Fibroblast of pulmonary artery (primary cell): ENCODE measurements around the gene SORCS2.

Source experiments
- DNase-seq: peaks from one replicate; pipeline ENCODE4 v3.0.0-alpha.2; 2010; ENCODE audit warnings: low read depth
- H3K4me3 ChIP-seq: replicated peaks from 2 replicates; pipeline ENCODE4 v1.5.1; 2011; ENCODE audit warnings: low read depth, mild to moderate bottlenecking, control low read depth, low read length, moderate library complexity
- CTCF ChIP-seq: IDR thresholded peaks from 2 replicates; pipeline ENCODE4 v1.5.1; 2011; ENCODE audit warnings: mild to moderate bottlenecking, control low read depth, low read length, inconsistent platforms; ENCODE audit errors: missing control alignments

Gene SORCS2

GRCh38 chr4:7785017-7785416 is 592.7 kb downstream of the SORCS2 start:
- peak; percentile 77 for DNase-seq
- TF ChIP-seq CTCF, result no peak
- H3K4me3 ChIP-seq, result no peak overlapping the region

- no peak for DNase-seq
- H3K4me3 ChIP-seq, result no peak overlapping the region
- no peak for TF ChIP-seq CTCF
Observed at GRCh38 chr4:7786040-7786439, 593.7 kb downstream of the SORCS2 start.

GRCh38 chr4:7786517-7786916 is 594.2 kb downstream of the SORCS2 start:
- no peak overlapping the region for H3K4me3 ChIP-seq
- no peak for DNase-seq
- TF ChIP-seq CTCF, result no peak

GRCh38 chr4:7787067-7787466 is 594.7 kb downstream of the SORCS2 start:
- H3K4me3 ChIP-seq, result no peak overlapping the region

GRCh38 chr4:7787681-7788141 is 595.4 kb downstream of the SORCS2 start:
- no peak for DNase-seq
- H3K4me3 ChIP-seq, result no peak overlapping the region
- no peak for TF ChIP-seq CTCF

More at GRCh38 chr4:7787067-7787466, 594.7 kb downstream of the SORCS2 start:
- no peak for DNase-seq
- TF ChIP-seq CTCF, result no peak

GRCh38 chr4:7788193-7788592 is 595.9 kb downstream of the SORCS2 start:
- no peak for TF ChIP-seq CTCF
- no peak overlapping the region for H3K4me3 ChIP-seq
- no peak for DNase-seq

GRCh38 chr4:7788694-7789425 is 596.5 kb downstream of the SORCS2 start:
- no peak for TF ChIP-seq CTCF
- no peak overlapping the region for H3K4me3 ChIP-seq

More at GRCh38 chr4:7788694-7789425, 596.5 kb downstream of the SORCS2 start:
- DNase-seq, result peak; percentile 37
